Measurements from ENCODE around the gene KIFC3.

Gene KIFC3

GRCh38 chr16:57711346-57711745 is 90.9 kb downstream of the KIFC3 start:
- Mint-ChIP-seq H3K9me3 (peaks cover 6% of the 10 kb centered on the region), H3K27ac (no peak overlapping the region), H3K36me3 (no peaks in the 10 kb centered on the region), H3K27me3 (peaks cover 48% of the 10 kb centered on the region), H3K4me1 (no peaks in the 10 kb centered on the region), H3K4me3 (no peak overlapping the region)
- no peak for ATAC-seq

- Mint-ChIP-seq H3K36me3 (no peaks in the 10 kb centered on the region), H3K9me3 (peaks cover 18% of the 10 kb centered on the region), H3K27me3 (peaks cover 39% of the 10 kb centered on the region), H3K27ac (no peak overlapping the region), H3K4me1 (no peaks in the 10 kb centered on the region), H3K4me3 (no peak overlapping the region)
- ATAC-seq = no peak
Measured at GRCh38 chr16:57709663-57710062, 92.6 kb downstream of the KIFC3 start.
